BJ (cell line): ENCODE results near the gene TMEM30B. TPM values are rescaled to one million over a fixed set of nuclear protein-coding genes. Genes with fewer than 3 reads are reported as not detected.

Experiments used
- CTCF ChIA-PET: fragments of 350-600 bp; formaldehyde crosslinking; extraction: SDS; loops from one replicate; lab custom pipeline; 2021; ENCODE audit warnings: antibody characterized with exemption, inconsistent platforms; lab: Yijun Ruan, JAX
- POLR2A ChIA-PET: fragments of 300-600 bp; sonication (Branson Sonifier 250); formaldehyde crosslinking; extraction: SDS; loops from one replicate; lab custom pipeline; 2021; ENCODE audit warnings: antibody characterized with exemption; lab: Charles Lee
- DNase-seq: peaks from one replicate; pipeline ENCODE4 v3.0.0-alpha.2; 2011; ENCODE audit warnings: low read depth
- H3K27me3 ChIP-seq: 2 replicates; pipeline ENCODE4 v1.6.0; 2011; ENCODE audit warnings: low read length; ENCODE audit not compliant: control insufficient read depth, insufficient read depth
- H3K36me3 ChIP-seq: 2 replicates; pipeline ENCODE4 v1.5.1; 2011; ENCODE audit warnings: low read length; ENCODE audit not compliant: control insufficient read depth, insufficient read depth
- H3K4me3 ChIP-seq: 2 replicates; pipeline ENCODE4 v1.5.1; 2011; ENCODE audit warnings: low read depth, mild to moderate bottlenecking, control low read depth, low read length
- CTCF ChIP-seq: IDR thresholded peaks from 2 replicates; pipeline ENCODE4 v1.5.1; 2011; ENCODE audit warnings: low read depth, mild to moderate bottlenecking, control low read depth, inconsistent platforms, low read length, moderate library complexity; ENCODE audit not compliant: insufficient read depth
- polyA plus RNA-seq: library from polyadenylated mRNA; depleted of rRNA; stranded (reverse); fragments of >200 nt; gene quantifications from 2 replicates; pipeline ENCODE4 v1.2.3, GENCODE V29; 2011

The TMEM30B gene
- polyA plus RNA-seq, 1 experiment = 0.32 TPM

GRCh38 chr14:61288720-61289119, 7.6 kb upstream of the TMEM30B start:
- no peak for DNase-seq
- CTCF ChIA-PET = interaction anchor here (0.5 to 1.1 kb wide), 3 partner anchors 20 to 666 kb away, joined by 3 to 5 read pairs (median 3); no protein-coding TSS in a partner anchor
- Histone ChIP-seq H3K36me3 (no peaks in the 10 kb centered on the region), H3K4me3 (no peak overlapping the region), H3K27me3 (no peaks in the 10 kb centered on the region)
- POLR2A ChIA-PET = interaction anchor here (0.6 kb wide), 1 partner anchor 285 kb away, joined by 4 read pairs; no protein-coding TSS in a partner anchor
- no peak for TF ChIP-seq CTCF

GRCh38 chr14:61288228-61288627, 7.1 kb upstream of the TMEM30B start:
- no peaks in the 10 kb centered on the region for H3K36me3 ChIP-seq
- TF ChIP-seq CTCF = no peak
- ChIA-PET CTCF (interaction anchor here (0.9 kb wide), 1 partner anchor 665 kb away, joined by 3 read pairs; no protein-coding TSS in a partner anchor), POLR2A (interaction anchor here (0.6 kb wide), 1 partner anchor 284 kb away, joined by 4 read pairs; no protein-coding TSS in a partner anchor)
- H3K27me3 ChIP-seq = no peaks in the 10 kb centered on the region; the same call in 1 of the 2 replicates
- DNase-seq = no peak
- H3K4me3 ChIP-seq = no peak overlapping the region

GRCh38 chr14:61287196-61287595, 6.1 kb upstream of the TMEM30B start:
- no peak for DNase-seq
- ChIA-PET CTCF (interaction anchor here (0.7 to 0.9 kb wide), 3 partner anchors 9 to 19 kb away, joined by 3 read pairs; no protein-coding TSS in a partner anchor), POLR2A (no interaction called here)
- Histone ChIP-seq H3K36me3 (no peaks in the 10 kb centered on the region), H3K4me3 (no peak overlapping the region), H3K27me3 (no peaks in the 10 kb centered on the region; the same call in 1 of the 2 replicates)
- TF ChIP-seq CTCF = no peak

GRCh38 chr14:61285364-61285763, 4.2 kb upstream of the TMEM30B start:
- H3K27me3 ChIP-seq = peaks cover 2% of the 10 kb centered on the region; the same call in 1 of the 2 replicates
- ChIA-PET CTCF (interaction anchor here (0.8 to 1.8 kb wide), 18 partner anchors 8 to 1321 kb away, joined by 3 to 13 read pairs (median 4); no protein-coding TSS in a partner anchor), POLR2A (no interaction called here)
- DNase-seq = no peak
- no peaks in the 10 kb centered on the region for H3K36me3 ChIP-seq
- no peak for TF ChIP-seq CTCF
- H3K4me3 ChIP-seq = no peak overlapping the region

- Histone ChIP-seq H3K4me3 (no peak overlapping the region), H3K27me3 (peaks cover 7% of the 10 kb centered on the region), H3K36me3 (no peaks in the 10 kb centered on the region)
- CTCF ChIA-PET = interaction anchor here (0.6 to 3.1 kb wide), 6 partner anchors 9 to 934 kb away, joined by 3 to 12 read pairs (median 4); no protein-coding TSS in a partner anchor
- no peak for DNase-seq
- POLR2A ChIA-PET = no interaction called here
- TF ChIP-seq CTCF = no peak
Observed at GRCh38 chr14:61284001-61284400, 2.9 kb upstream of the TMEM30B start.
